HFF-Myc (cell line): ENCODE results near the gene SORL1-AS1.

Source experiments
- DNase-seq: peaks from one replicate; pipeline ENCODE4 v3.0.0-alpha.2; 2011; ENCODE audit warnings: low read depth; ENCODE audit errors: extremely low read depth
- H3K4me3 ChIP-seq: replicated peaks from 2 replicates; pipeline ENCODE4 v1.5.1; 2011; ENCODE audit warnings: low read depth, mild to moderate bottlenecking, control low read depth, low read length
- CTCF ChIP-seq: IDR thresholded peaks from 2 replicates; pipeline ENCODE4 v1.5.1; 2012; ENCODE audit warnings: mild to moderate bottlenecking, low read depth, low read length, control low read depth; ENCODE audit errors: missing control alignments

Gene SORL1-AS1

DNA sequence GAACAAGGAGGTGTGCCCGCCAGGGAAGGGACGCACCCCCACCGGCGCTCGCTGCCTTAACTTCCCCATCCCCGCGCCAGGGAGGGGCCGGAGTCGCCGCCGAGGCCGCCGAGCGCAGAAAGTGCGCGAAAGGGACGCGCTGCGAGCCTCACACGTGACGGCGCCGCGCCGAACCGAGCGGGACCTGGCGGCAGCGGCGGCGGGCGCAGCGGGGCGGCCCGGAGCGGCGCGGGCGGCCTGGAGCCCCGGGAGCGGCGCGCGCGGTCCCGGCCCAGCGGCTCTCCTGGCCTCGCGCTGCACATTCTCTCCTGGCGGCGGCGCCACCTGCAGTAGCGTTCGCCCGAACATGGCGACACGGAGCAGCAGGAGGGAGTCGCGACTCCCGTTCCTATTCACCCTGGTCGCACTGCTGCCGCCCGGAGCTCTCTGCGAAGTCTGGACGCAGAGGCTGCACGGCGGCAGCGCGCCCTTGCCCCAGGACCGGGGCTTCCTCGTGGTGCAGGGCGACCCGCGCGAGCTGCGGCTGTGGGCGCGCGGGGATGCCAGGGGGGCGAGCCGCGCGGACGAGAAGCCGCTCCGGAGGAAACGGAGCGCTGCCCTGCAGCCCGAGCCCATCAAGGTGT, 670 bp downstream of the SORL1-AS1 start, which contains the start of gene SORL1:
Gene SORL1, plus strand, starts transcription at position 329 of the 623 bp plus-strand sequence. Its CDS starts 18 bp downstream, at position 347.
- DNase-seq, result no peak
- H3K4me3 ChIP-seq, result peak within 1 kb of the TSS; percentile 60
- TF ChIP-seq CTCF, result peak; percentile 40

DNA sequence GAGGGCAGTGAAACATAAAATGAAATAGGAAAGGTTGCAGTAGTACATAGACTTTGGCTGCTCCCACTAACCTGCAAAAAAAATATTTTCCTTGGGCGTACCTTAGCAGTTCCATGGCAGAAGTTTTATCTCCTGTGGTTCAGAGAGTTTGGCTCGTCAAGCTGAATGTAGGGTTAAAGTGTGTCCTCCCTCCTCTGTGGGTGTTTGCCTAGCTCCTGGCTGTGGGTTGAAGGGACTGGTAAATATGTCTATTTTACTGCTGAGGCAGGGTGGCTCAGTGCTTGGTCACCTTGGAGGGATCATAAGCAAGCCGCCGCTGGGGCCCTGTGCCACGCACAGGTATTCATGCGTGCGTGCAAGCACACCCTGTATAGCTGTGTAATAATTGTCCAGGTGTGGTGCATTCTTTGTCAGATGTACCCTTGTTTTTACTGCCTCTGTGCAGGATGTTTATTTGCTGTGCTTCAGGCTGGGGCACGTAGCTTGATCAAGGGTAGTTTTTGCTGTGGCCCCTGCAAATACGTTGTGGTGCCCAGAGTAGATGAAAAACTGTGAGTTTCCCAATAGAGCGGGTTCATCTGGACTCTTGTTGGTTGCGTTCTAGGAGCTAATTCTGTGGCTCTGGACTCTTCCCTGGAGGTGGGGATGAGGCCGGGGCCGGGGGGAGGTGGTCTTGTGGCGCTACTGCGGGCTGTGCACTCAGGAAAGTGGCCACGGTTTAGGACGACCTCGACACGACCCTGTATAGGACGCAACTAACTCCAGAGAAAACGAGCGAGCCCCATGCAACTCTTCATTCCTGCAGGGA, 1.4 kb downstream of the SORL1-AS1 start:
- DNase-seq, result no peak

GRCh38 chr11:121450401-121450800, 2.4 kb downstream of the SORL1-AS1 start:
- H3K4me3 ChIP-seq, result no peak overlapping the region
- TF ChIP-seq CTCF, result no peak
- DNase-seq, result no peak

More for the DNA sequence above, 1.4 kb downstream of the SORL1-AS1 start:
- TF ChIP-seq CTCF, result no peak
- H3K4me3 ChIP-seq, result peak overlapping the region; percentile 60

GRCh38 chr11:121449626-121450025, 3.1 kb downstream of the SORL1-AS1 start:
- TF ChIP-seq CTCF, result no peak
- H3K4me3 ChIP-seq, result no peak overlapping the region
- no peak for DNase-seq

- no peak for TF ChIP-seq CTCF
- no peak for DNase-seq
- H3K4me3 ChIP-seq, result no peak overlapping the region
These were observed 3.6 kb downstream of the SORL1-AS1 start for GRCh38 chr11:121449123-121449522.

DNA sequence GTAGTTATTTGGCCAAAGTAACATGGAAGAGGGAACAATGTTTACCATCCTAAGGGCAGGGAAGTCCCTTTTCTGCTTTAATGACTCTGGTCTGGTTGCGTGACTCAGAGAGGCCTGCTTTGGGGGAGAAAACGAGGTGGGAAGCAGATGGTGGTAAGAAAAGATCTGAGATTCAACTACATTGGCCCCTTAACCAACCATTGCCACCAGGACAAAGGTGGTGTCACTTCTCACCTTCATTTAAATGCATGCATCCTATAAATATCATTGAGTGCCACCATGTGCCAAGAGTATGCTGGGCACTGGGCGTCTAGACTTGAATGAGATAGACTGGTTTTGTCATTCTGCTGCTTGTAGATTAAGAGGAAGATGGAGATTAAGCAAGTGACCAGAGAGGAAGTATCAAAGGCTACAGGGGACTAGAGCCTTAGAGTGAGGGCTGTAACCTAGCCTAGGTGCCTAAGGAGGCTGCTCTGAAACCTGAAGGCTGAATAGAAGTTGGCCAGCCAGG, 4.3 kb downstream of the SORL1-AS1 start:
- no peak for TF ChIP-seq CTCF
- DNase-seq, result no peak
- H3K4me3 ChIP-seq, result no peak overlapping the region
